ENCODE results near the gene CCDC102A. TPM values are rescaled to one million over a fixed set of nuclear protein-coding genes. Genes with fewer than 3 reads are reported as not detected.
"Not testable (repeated sequence)": the region's sequence is repeated elsewhere in the genome, so short reads cannot be mapped to it uniquely, and the experiment has no call there.

CCDC102A gene
- total and polyA plus RNA-seq, 2 of the 13 experiments (the other 11 are each of a cell fraction or from before 2014, with no cell fraction given) = 2.1 to 2.8 TPM

DNA sequence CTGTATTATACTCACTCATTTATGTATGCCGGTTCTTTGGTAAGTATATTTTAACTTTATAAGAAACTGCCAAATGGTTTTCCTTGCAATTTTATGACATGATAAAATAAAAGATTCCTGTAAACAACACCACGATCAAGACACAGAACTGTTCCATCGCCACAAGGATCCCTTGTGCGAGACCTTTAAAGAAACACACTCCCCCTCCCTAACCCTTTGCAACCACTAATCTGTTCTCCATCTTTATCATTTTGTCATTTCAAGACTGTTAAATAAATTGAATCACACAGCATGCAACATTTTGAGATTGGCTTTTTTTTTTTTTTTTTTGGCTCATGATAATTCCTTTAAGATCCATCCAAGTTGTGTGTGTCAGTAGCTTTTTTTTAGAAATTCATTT is 12.0 kb upstream of the CCDC102A start:
- peaks cover 0 to 5% of the 10 kb centered on the region in 2 experiments; a peak in 2 of 5 replicates for H3K27me3 ChIP-seq (ENCODE audit: control insufficient read depth in 1 of 2, insufficient read depth in 2 of 2, low read length in 2 of 2)
- no peak for FAIRE-seq
- H3K4me3 ChIP-seq (replicated peaks in 1 of 3; ENCODE audit: insufficient read depth in 1 of 3, low read depth in 2 of 3, low read length in 3 of 3) = no peak overlapping the region
- no peak overlapping the region for H3K9ac ChIP-seq (ENCODE audit: insufficient read depth, low read depth, low read length)
- H3K79me2 ChIP-seq (ENCODE audit: insufficient read depth, low read length) = no peaks in the 10 kb centered on the region
- no peak for ATAC-seq
- no peak overlapping the region for H2AFZ ChIP-seq (ENCODE audit: low read length)
- in situ Hi-C loops (cut with HindIII; ENCODE audit: extremely low pct_ligation_motif_present, low pct_unique_long_range_greater_than_20kb) = no loop called here
- H3K36me3 ChIP-seq (replicated peaks in 1 of 2; ENCODE audit: control insufficient read depth in 1 of 2, insufficient read depth in 2 of 2, low read length in 2 of 2) = no peaks in the 10 kb centered on the region
- DNase-seq (ENCODE audit: low spot score) = no peak
- H3K4me2 ChIP-seq (ENCODE audit: low read depth, low read length) = no peak overlapping the region
- POLR2A ChIA-PET = no interaction called here
- no peak for TF ChIP-seq MAFF (IDR thresholded peaks at IDR 0.05; ENCODE audit: low read depth, low read length)
- no peak for TF ChIP-seq ZNF557 (CRISPR knock-in tag; IDR thresholded peaks at IDR 0.05)
- no peak for TF ChIP-seq SATB2 (CRISPR knock-in tag; IDR thresholded peaks at IDR 0.05)
- TF ChIP-seq, protein P1, sequence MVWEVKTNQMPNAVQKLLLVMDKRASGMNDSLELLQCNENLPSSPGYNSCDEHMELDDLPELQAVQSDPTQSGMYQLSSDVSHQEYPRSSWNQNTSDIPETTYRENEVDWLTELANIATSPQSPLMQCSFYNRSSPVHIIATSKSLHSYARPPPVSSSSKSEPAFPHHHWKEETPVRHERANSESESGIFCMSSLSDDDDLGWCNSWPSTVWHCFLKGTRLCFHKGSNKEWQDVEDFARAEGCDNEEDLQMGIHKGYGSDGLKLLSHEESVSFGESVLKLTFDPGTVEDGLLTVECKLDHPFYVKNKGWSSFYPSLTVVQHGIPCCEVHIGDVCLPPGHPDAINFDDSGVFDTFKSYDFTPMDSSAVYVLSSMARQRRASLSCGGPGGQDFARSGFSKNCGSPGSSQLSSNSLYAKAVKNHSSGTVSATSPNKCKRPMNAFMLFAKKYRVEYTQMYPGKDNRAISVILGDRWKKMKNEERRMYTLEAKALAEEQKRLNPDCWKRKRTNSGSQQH (CRISPR knock-in tag; IDR thresholded peaks at IDR 0.05; ENCODE audit: low read depth) = no peak
- no peak for TF ChIP-seq THAP11 (CRISPR knock-in tag; IDR thresholded peaks at IDR 0.05)
- TF ChIP-seq ZNF572 (CRISPR knock-in tag; IDR thresholded peaks at IDR 0.05) = no peak
- no peak for TF ChIP-seq ZBTB7A (CRISPR knock-in tag; IDR thresholded peaks at IDR 0.05)
- no peak for TF ChIP-seq SRF (IDR thresholded peaks at IDR 0.05; ENCODE audit: low read depth, low read length)
- no peak for TF ChIP-seq ERF (CRISPR knock-in tag; IDR thresholded peaks at IDR 0.05)
- no peak for TF ChIP-seq ZSCAN31 (CRISPR knock-in tag; IDR thresholded peaks at IDR 0.05; ENCODE audit: low read depth)
- TF ChIP-seq GABPA (IDR thresholded peaks at IDR 0.05; ENCODE audit: low read depth, low read length) = no peak
- TF ChIP-seq GABPA (CRISPR knock-in tag; IDR thresholded peaks at IDR 0.05; ENCODE audit: low read depth) = no peak
- no peak for TF ChIP-seq FOXC1 (CRISPR knock-in tag; IDR thresholded peaks at IDR 0.05; ENCODE audit: borderline replicate concordance)
- TF ChIP-seq ZSCAN22 (CRISPR knock-in tag; IDR thresholded peaks at IDR 0.05) = no peak
- no peak for TF ChIP-seq HNRNPLL (IDR thresholded peaks at IDR 0.05; ENCODE audit: low read depth, low read length, poor library complexity, severe bottlenecking)
- TF ChIP-seq NR2F2 (IDR thresholded peaks at IDR 0.05; ENCODE audit: borderline replicate concordance, low read depth) = no peak
- TF ChIP-seq, protein P2, sequence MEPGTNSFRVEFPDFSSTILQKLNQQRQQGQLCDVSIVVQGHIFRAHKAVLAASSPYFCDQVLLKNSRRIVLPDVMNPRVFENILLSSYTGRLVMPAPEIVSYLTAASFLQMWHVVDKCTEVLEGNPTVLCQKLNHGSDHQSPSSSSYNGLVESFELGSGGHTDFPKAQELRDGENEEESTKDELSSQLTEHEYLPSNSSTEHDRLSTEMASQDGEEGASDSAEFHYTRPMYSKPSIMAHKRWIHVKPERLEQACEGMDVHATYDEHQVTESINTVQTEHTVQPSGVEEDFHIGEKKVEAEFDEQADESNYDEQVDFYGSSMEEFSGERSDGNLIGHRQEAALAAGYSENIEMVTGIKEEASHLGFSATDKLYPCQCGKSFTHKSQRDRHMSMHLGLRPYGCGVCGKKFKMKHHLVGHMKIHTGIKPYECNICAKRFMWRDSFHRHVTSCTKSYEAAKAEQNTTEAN (CRISPR knock-in tag; conservative IDR thresholded peaks at IDR 0.05) = no peak
- TF ChIP-seq SOX13 (IDR thresholded peaks at IDR 0.05) = no peak
- no peak for TF ChIP-seq SOX13 (CRISPR knock-in tag; conservative IDR thresholded peaks at IDR 0.05 in 1 of 2, IDR thresholded peaks at IDR 0.05 in 1 of 2)
- TF ChIP-seq GATA4 (IDR thresholded peaks at IDR 0.05; ENCODE audit: borderline replicate concordance, low read depth) = no peak
- TF ChIP-seq PRPF4 (IDR thresholded peaks at IDR 0.05; ENCODE audit: low read depth, low read length, poor library complexity, severe bottlenecking) = no peak
- H3K9me3 ChIP-seq (ENCODE audit: low read length) = no peaks in the 10 kb centered on the region
- no peaks in the 10 kb centered on the region for H4K20me1 ChIP-seq (ENCODE audit: insufficient read depth, low read length)
- H3K27ac ChIP-seq (ENCODE audit: extremely low read length, insufficient read depth, low read length) = no peak overlapping the region
- BruUV-seq (replicated peaks) = no TSS peak
- WGBS (ENCODE audit: low lambda C conversion rate) = 63% methylated on average over 4 of the region's 4 CpGs
- intact Hi-C loops (cut with micrococcal nuclease; ENCODE audit: unreplicated experiment) = no loop called here
- CTCF ChIA-PET (ENCODE audit: low intra/inter-chr PET ratio, low total read pairs) = no interaction called here
- H3K4me1 ChIP-seq (ENCODE audit: insufficient read depth, low read length) = 0 out of 2 replicates have a peak, but pooled peaks cover 6% of the 10 kb centered on the region

DNA sequence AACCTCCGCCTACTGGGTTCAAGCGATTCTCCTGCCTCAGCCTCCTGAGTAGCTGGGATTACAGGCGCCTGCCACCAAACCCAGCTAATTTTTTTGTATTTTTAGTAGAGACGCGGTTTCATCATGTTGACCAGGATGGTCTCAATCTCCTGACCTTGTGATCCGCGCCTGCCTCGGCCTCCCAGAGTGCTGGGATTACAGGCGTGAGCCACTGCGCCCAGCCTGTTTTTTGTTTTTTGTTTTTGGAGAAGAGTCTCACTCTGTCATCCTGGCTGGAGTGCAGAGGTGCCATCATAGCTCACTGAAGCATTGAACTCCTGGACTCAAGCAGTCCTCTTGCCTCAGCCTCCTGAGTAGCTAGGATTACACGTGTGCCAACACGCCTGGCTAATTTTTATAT is 11.2 kb upstream of the CCDC102A start:
- H3K79me2 ChIP-seq (ENCODE audit: insufficient read depth, low read length); POLR2A ChIA-PET; H3K4me1 ChIP-seq (ENCODE audit: insufficient read depth, low read length); H3K4me3 ChIP-seq (replicated peaks in 1 of 3; ENCODE audit: insufficient read depth in 1 of 3, low read depth in 2 of 3, low read length in 3 of 3); intact Hi-C loops (cut with micrococcal nuclease; ENCODE audit: unreplicated experiment); H4K20me1 ChIP-seq (ENCODE audit: insufficient read depth, low read length); H3K9me3 ChIP-seq (ENCODE audit: low read length); FAIRE-seq; H3K4me2 ChIP-seq (ENCODE audit: low read depth, low read length); H3K27ac ChIP-seq (ENCODE audit: extremely low read length, insufficient read depth, low read length); ATAC-seq; H2AFZ ChIP-seq (ENCODE audit: low read length); in situ Hi-C loops (cut with HindIII; ENCODE audit: extremely low pct_ligation_motif_present, low pct_unique_long_range_greater_than_20kb); H3K9ac ChIP-seq (ENCODE audit: insufficient read depth, low read depth, low read length); H3K27me3 ChIP-seq (ENCODE audit: control insufficient read depth in 1 of 2, insufficient read depth in 2 of 2, low read length in 2 of 2); H3K36me3 ChIP-seq (replicated peaks in 1 of 2; ENCODE audit: control insufficient read depth in 1 of 2, insufficient read depth in 2 of 2, low read length in 2 of 2); BruUV-seq (replicated peaks); CTCF ChIA-PET (ENCODE audit: low intra/inter-chr PET ratio, low total read pairs); DNase-seq (ENCODE audit: low spot score): not testable (repeated sequence)
- 55% methylated on average over 12 of the region's 12 CpGs for WGBS (ENCODE audit: low lambda C conversion rate)

Data from HepG2 (cell line).